ENCODE results near the gene SYT7. TPM values are rescaled to one million over a fixed set of nuclear protein-coding genes. Genes with fewer than 3 reads are reported as not detected.

The SYT7 gene
- total RNA-seq, 4 donors from 2014 or later, result 1.5 to 7.5 (median 5.1) TPM

- TF ChIP-seq POLR2A (IDR thresholded peaks at IDR 0.05), result no peak
- no peak for TF ChIP-seq CTCF (IDR thresholded peaks at IDR 0.05)
- intact Hi-C loops (cut with DNase I; ENCODE audit: low total_unique reads), result no loop called here
- no peak for DNase-seq (ENCODE audit: low spot score in 2 of 2)
- 72 to 76% methylated on average over 3 of the region's 3 CpGs for WGBS, 2 donors
- H3K4me3 ChIP-seq (ENCODE audit: low read depth, poor library complexity, severe bottlenecking), result no peak overlapping the region
These were observed 24.3 kb downstream of the SYT7 start for GRCh38 chr11:61556621-61557020.

- intact Hi-C loops (cut with DNase I; ENCODE audit: low total_unique reads), result no loop called here
- TF ChIP-seq CTCF (IDR thresholded peaks at IDR 0.05) (no peak), POLR2A (IDR thresholded peaks at IDR 0.05) (no peak)
- DNase-seq (ENCODE audit: low spot score in 2 of 2), result no peak
- 69 to 70% methylated on average over 10 of the region's 10 CpGs for WGBS, 2 donors
- no peak overlapping the region for H3K4me3 ChIP-seq (ENCODE audit: low read depth, poor library complexity, severe bottlenecking)
These were observed 24.9 kb downstream of the SYT7 start for GRCh38 chr11:61555978-61556377.

- DNase-seq (ENCODE audit: low spot score in 2 of 2), result no peak
- intact Hi-C loops (cut with DNase I; ENCODE audit: low total_unique reads), result no loop called here
- WGBS, 2 donors, result 8 to 14% methylated on average over 35 to 47 of the region's 57 CpGs
- TF ChIP-seq CTCF (IDR thresholded peaks at IDR 0.05), result no peak
- TF ChIP-seq POLR2A (IDR thresholded peaks at IDR 0.05), result no peak
- no peak overlapping the region for H3K4me3 ChIP-seq (ENCODE audit: low read depth, poor library complexity, severe bottlenecking)
These were observed 25.6 kb downstream of the SYT7 start for GRCh38 chr11:61555051-61555969.

- no peak for DNase-seq (ENCODE audit: low spot score in 2 of 2)
- TF ChIP-seq POLR2A (IDR thresholded peaks at IDR 0.05) (no peak), CTCF (IDR thresholded peaks at IDR 0.05) (no peak)
- intact Hi-C loops (cut with DNase I; ENCODE audit: low total_unique reads), result no loop called here
- no peak overlapping the region for H3K4me3 ChIP-seq (ENCODE audit: low read depth, poor library complexity, severe bottlenecking)
- WGBS, 2 donors, result 13 to 32% methylated on average over 7 to 13 of the region's 13 CpGs
These were observed 26.5 kb downstream of the SYT7 start for GRCh38 chr11:61554172-61554988.

GRCh38 chr11:61553373-61554171 lies 27.3 kb downstream of the SYT7 start:
- TF ChIP-seq POLR2A (IDR thresholded peaks at IDR 0.05), result no peak
- TF ChIP-seq CTCF (IDR thresholded peaks at IDR 0.05), result no peak
- intact Hi-C loops (cut with DNase I; ENCODE audit: low total_unique reads), result no loop called here
- H3K4me3 ChIP-seq (ENCODE audit: low read depth, poor library complexity, severe bottlenecking), result no peak overlapping the region
- WGBS, 2 donors, result 46 to 47% methylated on average over 15 of the region's 15 CpGs
- DNase-seq (ENCODE audit: low spot score in 2 of 2), result no peak

All from lower leg skin (tissue), 4 donors.